HG02870 (cell line): ENCODE data around the gene SLC8A3.

Source experiments
- ATAC-seq: cut with Tn5 transposase; IDR thresholded peaks from one replicate; pipeline ENCODE4 v1.9.1; 2021; ENCODE audit warnings: mild to moderate bottlenecking, moderate library complexity; ENCODE audit not compliant: unreplicated experiment

Gene SLC8A3

DNA sequence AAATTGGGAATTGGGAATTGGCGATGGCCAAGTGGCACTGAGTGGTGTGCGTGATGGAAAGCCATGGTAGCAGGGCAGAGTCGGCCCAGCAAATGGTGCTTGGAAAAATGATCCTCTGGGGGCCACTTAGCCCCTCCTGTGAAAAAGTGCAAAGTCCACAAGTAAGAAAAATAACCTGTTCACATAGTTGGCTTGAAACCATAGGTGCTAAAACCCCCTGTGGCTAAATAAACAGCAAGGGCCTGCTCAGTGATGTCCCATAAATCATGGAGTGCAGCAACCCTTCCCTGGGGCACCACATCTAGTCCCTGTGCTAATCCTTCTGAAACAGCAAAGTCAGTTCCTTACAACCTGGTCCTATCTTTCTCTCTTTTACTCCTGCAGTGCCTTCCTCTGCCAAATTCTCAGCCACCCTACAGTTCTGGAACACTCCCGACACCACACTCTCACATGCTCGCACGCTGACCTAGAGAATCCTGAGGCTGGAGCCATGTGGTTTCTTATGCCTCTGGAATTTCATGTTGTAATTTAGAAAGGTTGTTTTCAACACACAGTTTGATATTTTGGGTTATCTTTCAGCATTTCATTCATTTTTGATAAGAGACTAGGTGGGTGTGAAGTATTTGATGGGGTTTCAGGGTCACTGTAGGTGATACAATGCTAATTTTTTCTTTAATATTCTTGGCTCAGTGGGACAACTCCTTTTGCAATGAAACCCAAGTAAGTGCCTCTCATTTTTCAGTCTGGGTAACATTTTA lies 186.0 kb downstream of the SLC8A3 start:
- no peak for ATAC-seq

DNA sequence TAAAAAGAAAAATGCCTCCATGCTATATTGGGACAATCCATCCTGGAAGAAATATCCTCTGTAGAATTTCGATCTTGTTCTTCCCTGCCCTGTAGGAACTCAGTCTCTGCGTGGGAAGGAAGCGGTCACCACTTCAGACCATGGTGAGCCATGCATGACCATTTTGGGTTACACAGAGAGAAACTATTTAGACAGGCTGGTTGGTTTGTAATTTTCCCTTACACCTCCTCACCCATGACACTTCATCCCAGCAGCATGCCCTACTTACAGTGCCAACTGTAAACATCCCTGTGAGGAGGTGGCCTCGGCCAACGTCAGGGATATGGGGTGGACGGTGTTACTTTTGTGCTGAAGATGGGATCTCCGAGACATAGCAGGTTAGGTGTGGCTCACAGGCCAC lies 188.2 kb downstream of the SLC8A3 start:
- ATAC-seq: no peak

DNA sequence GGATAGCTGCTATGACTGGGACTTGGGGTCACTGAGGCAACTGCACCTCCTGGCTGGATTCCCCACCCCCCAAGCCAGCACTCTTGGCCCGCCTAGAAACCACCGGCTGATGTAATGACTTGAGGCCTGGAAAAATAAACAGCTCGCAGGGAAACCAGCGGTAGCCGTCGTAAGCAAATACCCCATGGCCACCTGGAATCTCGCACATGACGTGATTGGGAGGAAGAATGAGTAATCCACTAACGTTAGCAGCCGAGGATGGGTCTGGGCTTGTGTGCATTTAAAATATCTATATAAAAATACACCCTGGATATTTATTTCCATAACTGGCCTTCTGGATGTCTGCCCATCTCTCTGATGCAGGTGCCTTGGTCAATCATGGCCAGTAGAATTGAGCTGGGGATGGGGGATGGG lies 189.5 kb downstream of the SLC8A3 start:
- no peak for ATAC-seq

DNA sequence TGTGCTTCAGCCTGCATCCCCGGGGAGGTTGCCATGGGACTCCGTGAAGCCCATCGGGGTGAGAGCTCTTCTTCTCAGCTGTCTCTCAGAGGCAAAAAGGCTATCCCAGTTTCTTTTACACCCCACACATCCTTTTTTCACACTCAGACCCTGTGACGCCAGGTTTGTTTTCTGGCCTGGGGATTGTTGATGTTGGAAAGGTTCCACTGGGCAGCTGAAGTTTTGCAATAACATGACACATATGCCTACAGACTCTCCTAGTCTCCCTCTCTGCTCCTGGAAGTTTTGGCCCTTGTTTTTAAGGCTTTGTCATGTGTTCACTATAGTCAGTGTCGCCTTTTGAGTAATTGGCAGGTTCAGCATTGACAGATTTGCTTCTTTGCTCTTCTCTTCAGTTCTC lies 190.9 kb downstream of the SLC8A3 start:
- no peak for ATAC-seq

DNA sequence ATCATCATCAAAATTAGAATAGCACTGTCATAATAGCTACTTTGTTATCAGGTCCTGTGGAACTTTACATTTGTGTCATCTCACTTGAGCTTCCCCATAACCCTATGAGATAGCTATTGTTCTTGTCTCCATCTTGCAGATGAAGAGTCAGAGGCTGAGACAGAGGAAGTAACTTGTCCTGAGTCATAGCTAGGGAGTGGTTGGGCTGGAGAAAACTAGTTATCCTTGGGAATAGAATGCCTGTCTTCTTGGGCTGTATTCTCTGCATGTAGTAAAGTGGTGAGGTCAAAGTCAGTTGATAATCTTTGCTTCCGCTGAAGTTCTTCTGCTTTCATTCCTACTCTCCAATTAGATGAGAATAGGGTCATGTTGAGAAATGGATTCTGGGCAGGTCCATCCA lies 192.5 kb downstream of the SLC8A3 start:
- ATAC-seq: no peak
